PC-3 (cell line): ENCODE results near the gene CLEC18C. TPM values are rescaled to one million over a fixed set of nuclear protein-coding genes. Genes with fewer than 3 reads are reported as not detected.
"Not testable (repeated sequence)": the region's sequence is repeated elsewhere in the genome, so short reads cannot be mapped to it uniquely, and the experiment has no call there.

ENCODE experiments used
- ATAC-seq: fragments of 200-7000 bp; cut with Tn5 transposase; 2 replicates; pipeline ENCODE4 v1.9.1; 2020; ENCODE audit warnings: mild to moderate bottlenecking, moderate library complexity
- BruUV-seq: library from RNA; stranded (reverse); fragments of 400-500 nt; replicated peaks from 2 replicates; lab custom pipeline; 2021; lab: Mats Ljungman, UMichigan
- CTCF ChIA-PET: fragments of 300-600 bp; sonication (Branson Sonifier 250); formaldehyde crosslinking; loops from one replicate; lab custom pipeline; 2022; ENCODE audit warnings: antibody characterized with exemption; lab: Charles Lee
- POLR2A ChIA-PET: fragments of 300-600 bp; sonication (Branson Sonifier 250); formaldehyde crosslinking; loops from one replicate; lab custom pipeline; 2022; ENCODE audit warnings: antibody characterized with exemption; ENCODE audit not compliant: unreplicated experiment; lab: Charles Lee
- DNase-seq: peaks from one replicate; pipeline ENCODE4 v3.0.0-alpha.2; 2015
- H2AFZ ChIP-seq: fragments of 300-600 bp; sonication (generic); 2 replicates; pipeline ENCODE4 v1.6.0; 2016; ENCODE audit warnings: antibody characterized with exemption, low read length
- H3F3A ChIP-seq: fragments of 300-600 bp; sonication (generic); one replicate; pipeline ENCODE4 v1.6.0; 2017; ENCODE audit warnings: antibody characterized with exemption, low read length, control low read depth, mild to moderate bottlenecking; ENCODE audit not compliant: unreplicated experiment
- H3K27ac ChIP-seq: fragments of 300-600 bp; sonication (generic); 2 replicates; pipeline ENCODE4 v1.5.1; 2016; ENCODE audit warnings: mild to moderate bottlenecking, low read length
- H3K27me3 ChIP-seq: fragments of 300-600 bp; sonication (generic); 2 replicates; pipeline ENCODE4 v1.6.1; 2016; ENCODE audit warnings: low read length, mixed read lengths
- H3K36me3 ChIP-seq: fragments of 300-600 bp; sonication (generic); 2 replicates; pipeline ENCODE4 v1.6.1; 2016; ENCODE audit warnings: low read depth, mixed run types, low read length, mixed read lengths
- H3K4me1 ChIP-seq: fragments of 300-600 bp; sonication (generic); 2 replicates; pipeline ENCODE4 v1.5.1; 2016; ENCODE audit warnings: low read length; ENCODE audit not compliant: insufficient read depth
- H3K4me2 ChIP-seq: fragments of 300-600 bp; sonication (generic); 2 replicates; pipeline ENCODE4 v1.6.0; 2016; ENCODE audit warnings: low read length
- H3K4me3 ChIP-seq: fragments of 300-600 bp; sonication (generic); 2 replicates; pipeline ENCODE4 v1.5.1; 2016; ENCODE audit warnings: mild to moderate bottlenecking, low read length, mixed read lengths
- H3K79me2 ChIP-seq: fragments of 300-600 bp; sonication (generic); 2 replicates; pipeline ENCODE4 v1.6.1; 2017; ENCODE audit warnings: low read length, mixed read lengths
- H3K9ac ChIP-seq: fragments of 300-600 bp; sonication (generic); 2 replicates; pipeline ENCODE4 v1.6.0; 2016; ENCODE audit warnings: mild to moderate bottlenecking, low read length
- H3K9me2 ChIP-seq: fragments of 300-600 bp; sonication (generic); replicated peaks from 2 replicates; pipeline ENCODE4 v1.6.1; 2016; ENCODE audit warnings: mixed run types, low read length, mixed read lengths
- H3K9me3 ChIP-seq: fragments of 300-600 bp; sonication (generic); 2 replicates; pipeline ENCODE4 v1.6.1; 2016; ENCODE audit warnings: low read length, mixed read lengths
- H4K20me1 ChIP-seq: fragments of 300-600 bp; sonication (generic); 2 replicates; pipeline ENCODE4 v1.6.1; 2016; ENCODE audit warnings: low read length, mixed read lengths
- EZH2 ChIP-seq: fragments of 300-600 bp; sonication (generic); IDR thresholded peaks from one replicate; pipeline ENCODE4 v1.6.1; 2017; ENCODE audit warnings: antibody characterized with exemption, mild to moderate bottlenecking, low read length; ENCODE audit not compliant: unreplicated experiment
- EZH2phosphoT487 ChIP-seq: fragments of 300-600 bp; sonication (generic); IDR thresholded peaks from 2 replicates; pipeline ENCODE4 v1.6.1; 2018; ENCODE audit warnings: mild to moderate bottlenecking, antibody characterized with exemption, low read length, borderline replicate concordance
- intact Hi-C: fragments of 100-400 bp; cut with micrococcal nuclease; formaldehyde crosslinking; loops from 2 replicates; pipeline ENCODE4 v1.9.0; 2023
- total RNA-seq: library from RNA; depleted of rRNA; stranded (reverse); fragments of >200 nt; gene quantifications from 2 replicates; pipeline ENCODE4 v1.2.3, GENCODE V29; 2014
- TF ChIP-seq, protein P1 (sequence below): fragments of 300-600 bp; sonication (generic); conservative IDR thresholded peaks from 2 replicates; pipeline ENCODE4 v1.5.1; 2017; ENCODE audit warnings: antibody characterized with exemption, low read depth, mild to moderate bottlenecking, low read length

CLEC18C gene
- total RNA-seq, 1 experiment from 2014 or later, result 0.18 TPM

- peaks cover 27% of the 10 kb centered on the region for H3K36me3 ChIP-seq
- no TSS peak for BruUV-seq
- no peaks in the 10 kb centered on the region for H4K20me1 ChIP-seq
- no peak overlapping the region for H3K9ac ChIP-seq
- no peak overlapping the region for H2AFZ ChIP-seq
- no peak overlapping the region for H3K27ac ChIP-seq
- H3K4me3 ChIP-seq, result no peak overlapping the region
- no peaks in the 10 kb centered on the region for H3K9me3 ChIP-seq
- no peaks in the 10 kb centered on the region for H3K4me1 ChIP-seq
- intact Hi-C loops, result no loop called here
- DNase-seq, result no peak
- ChIA-PET CTCF (no interaction called here), POLR2A (no interaction called here)
- no peak for TF ChIP-seq EZH2phosphoT487
- TF ChIP-seq, protein P1, sequence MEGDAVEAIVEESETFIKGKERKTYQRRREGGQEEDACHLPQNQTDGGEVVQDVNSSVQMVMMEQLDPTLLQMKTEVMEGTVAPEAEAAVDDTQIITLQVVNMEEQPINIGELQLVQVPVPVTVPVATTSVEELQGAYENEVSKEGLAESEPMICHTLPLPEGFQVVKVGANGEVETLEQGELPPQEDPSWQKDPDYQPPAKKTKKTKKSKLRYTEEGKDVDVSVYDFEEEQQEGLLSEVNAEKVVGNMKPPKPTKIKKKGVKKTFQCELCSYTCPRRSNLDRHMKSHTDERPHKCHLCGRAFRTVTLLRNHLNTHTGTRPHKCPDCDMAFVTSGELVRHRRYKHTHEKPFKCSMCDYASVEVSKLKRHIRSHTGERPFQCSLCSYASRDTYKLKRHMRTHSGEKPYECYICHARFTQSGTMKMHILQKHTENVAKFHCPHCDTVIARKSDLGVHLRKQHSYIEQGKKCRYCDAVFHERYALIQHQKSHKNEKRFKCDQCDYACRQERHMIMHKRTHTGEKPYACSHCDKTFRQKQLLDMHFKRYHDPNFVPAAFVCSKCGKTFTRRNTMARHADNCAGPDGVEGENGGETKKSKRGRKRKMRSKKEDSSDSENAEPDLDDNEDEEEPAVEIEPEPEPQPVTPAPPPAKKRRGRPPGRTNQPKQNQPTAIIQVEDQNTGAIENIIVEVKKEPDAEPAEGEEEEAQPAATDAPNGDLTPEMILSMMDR, result peak; percentile 17; the same call in 1 of the 2 replicates
- H3K4me2 ChIP-seq, result no peak overlapping the region
- ATAC-seq, result no peak
- H3F3A ChIP-seq, result no peaks in the 10 kb centered on the region
- H3K27me3 ChIP-seq, result no peaks in the 10 kb centered on the region
- no peaks in the 10 kb centered on the region for H3K79me2 ChIP-seq
- no peaks in the 10 kb centered on the region for H3K9me2 ChIP-seq
These were observed 22.2 kb upstream of the CLEC18C start for GRCh38 chr16:70151391-70151790.

DNA sequence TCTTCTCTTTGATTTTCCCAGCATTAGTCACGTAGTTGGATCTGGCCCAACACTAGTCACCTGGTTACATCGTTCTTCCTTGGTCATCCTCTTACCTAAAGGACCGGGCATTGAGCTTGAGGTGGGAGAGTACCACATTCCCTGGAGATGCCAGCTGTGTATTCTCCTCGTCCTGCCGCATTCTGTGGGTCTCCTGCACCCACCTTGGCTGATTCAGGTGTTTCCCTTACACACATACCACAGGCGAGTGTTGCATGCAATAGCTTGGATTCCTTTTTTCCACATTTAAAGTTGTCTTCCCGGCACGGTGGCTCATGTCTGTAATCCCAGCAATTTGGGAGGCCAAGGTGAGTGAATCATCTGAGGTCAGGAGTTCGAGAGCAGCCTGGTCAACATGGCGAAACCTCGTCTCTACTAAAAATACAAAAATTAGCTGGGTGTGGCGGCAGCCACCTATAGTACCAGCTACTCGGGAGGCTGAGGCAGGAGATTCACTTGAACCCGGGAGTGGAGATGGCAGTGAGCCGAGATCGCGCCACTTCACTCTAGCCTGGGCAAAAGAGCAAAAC, 21.6 kb upstream of the CLEC18C start:
- H3K36me3 ChIP-seq, result peaks cover 30% of the 10 kb centered on the region
- no peak for TF ChIP-seq EZH2phosphoT487
- intact Hi-C loops, result no loop called here
- H3K4me1 ChIP-seq, result no peaks in the 10 kb centered on the region
- ATAC-seq (no peak), DNase-seq (peak; percentile 64)
- no peaks in the 10 kb centered on the region for H3K9me3 ChIP-seq
- no peaks in the 10 kb centered on the region for H3F3A ChIP-seq
- POLR2A ChIA-PET, result no interaction called here
- H3K4me2 ChIP-seq, result no peak overlapping the region
- no peaks in the 10 kb centered on the region for H3K27me3 ChIP-seq
- H3K4me3 ChIP-seq, result no peak overlapping the region
- no peaks in the 10 kb centered on the region for H4K20me1 ChIP-seq
- H2AFZ ChIP-seq, result no peak overlapping the region
- H3K79me2 ChIP-seq, result no peaks in the 10 kb centered on the region
- no TSS peak for BruUV-seq
- no peak overlapping the region for H3K27ac ChIP-seq
- CTCF ChIA-PET, result no interaction called here
- H3K9me2 ChIP-seq, result no peaks in the 10 kb centered on the region
- H3K9ac ChIP-seq, result no peak overlapping the region

DNA sequence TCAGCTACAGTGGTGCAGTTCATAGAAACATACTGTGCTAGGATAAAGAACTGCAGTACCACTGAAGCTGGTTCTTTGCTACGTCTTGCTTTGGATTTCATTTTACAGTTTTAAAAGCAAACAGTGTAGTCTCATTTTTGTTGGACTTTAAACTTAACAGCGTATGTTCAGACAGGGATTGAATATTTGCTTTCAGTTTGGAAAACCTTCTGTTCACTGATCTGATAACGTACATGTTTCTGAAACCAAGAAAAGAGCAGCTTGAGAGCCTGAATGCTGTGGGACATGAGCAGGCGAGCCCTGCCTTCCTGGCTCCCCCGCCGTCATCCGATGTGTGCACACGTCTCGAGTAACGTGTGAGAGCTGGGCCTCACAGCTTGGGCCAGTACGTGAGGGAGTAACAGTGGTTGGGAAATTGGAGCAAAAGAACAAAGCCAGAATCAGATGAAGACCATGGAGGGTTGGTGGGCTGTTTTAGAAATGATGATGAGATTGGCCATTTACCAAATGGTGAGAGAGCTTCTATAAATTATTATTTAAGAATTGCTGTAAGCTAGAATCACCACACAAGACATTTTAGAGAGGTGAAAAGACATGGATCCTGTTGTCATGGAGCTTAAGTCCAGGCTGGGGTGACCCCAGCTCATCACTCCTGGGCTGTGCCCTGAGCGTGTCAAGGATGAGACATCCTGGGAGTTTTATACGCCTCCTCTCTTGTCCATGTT, 20.8 kb upstream of the CLEC18C start:
- Histone ChIP-seq H4K20me1 (no peaks in the 10 kb centered on the region), H3K36me3 (peaks cover 30% of the 10 kb centered on the region), H3K4me3 (no peak overlapping the region), H3K9ac (no peak overlapping the region), H3K4me2 (no peak overlapping the region), H2AFZ (no peak overlapping the region), H3K9me3 (no peaks in the 10 kb centered on the region), H3K79me2 (no peaks in the 10 kb centered on the region), H3K9me2 (no peaks in the 10 kb centered on the region), H3K4me1 (no peaks in the 10 kb centered on the region), H3K27ac (no peak overlapping the region), H3F3A (no peaks in the 10 kb centered on the region), H3K27me3 (no peaks in the 10 kb centered on the region)
- intact Hi-C loops, result no loop called here
- TF ChIP-seq EZH2phosphoT487, result no peak
- TF ChIP-seq EZH2, result no peak
- TF ChIP-seq, protein P1, result no peak
- ATAC-seq (no peak), DNase-seq (no peak)
- ChIA-PET CTCF (no interaction called here), POLR2A (no interaction called here)
- no TSS peak for BruUV-seq

GRCh38 chr16:70154736-70155135, 18.9 kb upstream of the CLEC18C start:
- H2AFZ ChIP-seq, CTCF ChIA-PET, H3K4me3 ChIP-seq, H3K4me2 ChIP-seq, H3K27me3 ChIP-seq, DNase-seq, H3K9me2 ChIP-seq, H3F3A ChIP-seq, H3K9ac ChIP-seq, H3K27ac ChIP-seq, ATAC-seq, POLR2A ChIA-PET, H4K20me1 ChIP-seq, H3K4me1 ChIP-seq, H3K9me3 ChIP-seq, H3K79me2 ChIP-seq, intact Hi-C loops, BruUV-seq: not testable (repeated sequence)
- H3K36me3 ChIP-seq, result peaks cover 34% of the 10 kb centered on the region
